K562 (cell line): ENCODE data around the gene CLPSL1. TPM values are rescaled to one million over a fixed set of nuclear protein-coding genes. Genes with fewer than 3 reads are reported as not detected.
A peak's percentile ranks its signal among the peaks of the same experiment; 100 is the strongest.

Experiments
- C11orf30 ChIP-seq: fragments of 450-650 bp; IDR thresholded peaks from 2 replicates; pipeline ENCODE4 v1.6.1; 2016; ENCODE audit warnings: low read depth, mild to moderate bottlenecking
- CBX2 ChIP-seq: fragments of 200-600 bp; sonication (generic); IDR thresholded peaks from one replicate; pipeline ENCODE4 v1.6.1; 2012; ENCODE audit warnings: mild to moderate bottlenecking, low read length, inconsistent platforms; ENCODE audit not compliant: insufficient read depth, poor library complexity, severe bottlenecking
- CUX1 ChIP-seq: fragments of 200-800 bp; sonication (Bioruptor generic); IDR thresholded peaks from 2 replicates; pipeline ENCODE4 v1.6.1; 2016; ENCODE audit warnings: missing genetic modification characterization, missing compliant biosample characterization
- E2F3 ChIP-seq: fragments of 250-450 bp; sonication (Bioruptor Pico); IDR thresholded peaks from 2 replicates; pipeline ENCODE4 v1.4.0; 2020; ENCODE audit warnings: mild to moderate bottlenecking
- FOXK2 ChIP-seq, 2 experiments: fragments of 450-650 bp; IDR thresholded peaks in 1 of 2; conservative IDR thresholded peaks in 1 of 2; 2 replicates each; pipeline ENCODE4 v1.6.1; 2016; ENCODE audit warnings: low read depth in 2 of 2, mild to moderate bottlenecking in 1 of 2
- GATA2 ChIP-seq: sonication (generic); formaldehyde crosslinking; IDR thresholded peaks from 2 replicates; pipeline ENCODE4 v1.4.0; 2020; ENCODE audit warnings: mild to moderate bottlenecking, missing genetic modification reagents
- GATAD2B ChIP-seq: fragments of 450-650 bp; IDR thresholded peaks from 2 replicates; pipeline ENCODE4 v1.6.1; 2017; ENCODE audit warnings: mild to moderate bottlenecking, borderline replicate concordance
- HMGN3 ChIP-seq: IDR thresholded peaks from 2 replicates; pipeline ENCODE4 v1.6.1; 2011; ENCODE audit warnings: borderline replicate concordance, low read depth, mild to moderate bottlenecking, mixed read lengths, low read length; ENCODE audit not compliant: insufficient read length; ENCODE audit errors: extremely low read depth
- MEF2D ChIP-seq: conservative IDR thresholded peaks from 2 replicates; pipeline ENCODE4 v1.6.1; 2016; ENCODE audit warnings: low read depth, missing genetic modification characterization, missing compliant biosample characterization
- MIER1 ChIP-seq: fragments of 450-650 bp; IDR thresholded peaks from 2 replicates; pipeline ENCODE4 v1.6.1; 2016; ENCODE audit warnings: antibody characterized with exemption, mild to moderate bottlenecking, low read depth
- MYBL2 ChIP-seq, 2 experiments: fragments of 450-650 bp in 1 of 2; sonication (generic) in 1 of 2; formaldehyde crosslinking in 1 of 2; IDR thresholded peaks; 2 replicates each; pipeline versions ENCODE4 v1.6.1 to v1.8.1; 2017 to 2022; ENCODE audit warnings: borderline replicate concordance in 1 of 2, inconsistent platforms in 1 of 2, low read depth in 1 of 2, mild to moderate bottlenecking in 1 of 2, missing genetic modification reagents in 1 of 2, moderate library complexity in 1 of 2
- NFE2L1 ChIP-seq: fragments of 450-650 bp; IDR thresholded peaks from 2 replicates; pipeline ENCODE4 v1.6.1; 2016; ENCODE audit warnings: missing genetic modification characterization, low read depth, mild to moderate bottlenecking, missing compliant biosample characterization, moderate library complexity, borderline replicate concordance
- SRSF7 ChIP-seq: fragments of 200-400 bp; formaldehyde crosslinking; optimal IDR thresholded peaks from 2 replicates; pipeline ENCODE3; 2017; ENCODE audit warnings: mild to moderate bottlenecking, low read depth, low read length
- ZKSCAN1 ChIP-seq: fragments of 150-350 bp; IDR thresholded peaks from 2 replicates; pipeline ENCODE4 v1.6.1; 2016; ENCODE audit warnings: low read depth, low read length
- ZNF165 ChIP-seq: fragments of 250-450 bp; sonication (Bioruptor Pico); IDR thresholded peaks from 2 replicates; pipeline ENCODE4 v1.4.0; 2020; ENCODE audit warnings: borderline replicate concordance
- ZNF174 ChIP-seq: fragments of 250-450 bp; sonication (Bioruptor Pico); IDR thresholded peaks from 2 replicates; pipeline ENCODE4 v1.4.0; 2020; ENCODE audit warnings: mild to moderate bottlenecking
- ZNF232 ChIP-seq: sonication (generic); formaldehyde crosslinking; IDR thresholded peaks from 2 replicates; pipeline ENCODE4 v1.8.0; 2022; ENCODE audit warnings: mild to moderate bottlenecking, missing genetic modification reagents
- ZNF644 ChIP-seq: fragments of 200-800 bp; sonication (Bioruptor generic); IDR thresholded peaks from 2 replicates; pipeline ENCODE4 v1.6.1; 2016; ENCODE audit warnings: low read depth, missing genetic modification characterization, missing compliant biosample characterization
- polyA plus RNA-seq, 8 experiments: library from polyadenylated mRNA; depleted of rRNA in 4 of 8; stranded (reverse) in 5 of 8; unstranded in 3 of 8; fragments of >200 nt; fragmentation: Nextera tagmentation in 2 of 8; fragmentation: Illumina TruSeq in 1 of 8; extraction: Ambion mirVana in 2 of 8; extraction: Trizol in 1 of 8; gene quantifications; 2 replicates each; pipeline versions ENCODE4 v1.2.1 to v1.2.3, GENCODE V29; 2011 to 2014; ENCODE audit warnings: inconsistent platforms in 1 of 8, missing spikeins in 1 of 8
- total RNA-seq, 7 experiments: library from RNA; depleted of rRNA in 6 of 7; stranded (reverse); fragments of >200 nt in 6 of 7; fragmentation: Illumina TruSeq in 2 of 7; extraction: Trizol in 2 of 7; gene quantifications; 2 replicates each; pipeline versions ENCODE4 v1.2.1 to v1.2.3, GENCODE V29; 2011 to 2021; ENCODE audit warnings: low replicate concordance in 1 of 7
- TF ChIP-seq, protein P1 (sequence below): fragments of 450-650 bp; conservative IDR thresholded peaks from 2 replicates; pipeline ENCODE4 v1.6.1; 2016; ENCODE audit warnings: missing genetic modification characterization, low read depth, mild to moderate bottlenecking, control low read depth, missing compliant biosample characterization

CLPSL1 gene
- total and polyA plus RNA-seq, 9 of the 15 experiments (the other 6 are each of a cell fraction or from before 2014, with no cell fraction given): not detected

DNA sequence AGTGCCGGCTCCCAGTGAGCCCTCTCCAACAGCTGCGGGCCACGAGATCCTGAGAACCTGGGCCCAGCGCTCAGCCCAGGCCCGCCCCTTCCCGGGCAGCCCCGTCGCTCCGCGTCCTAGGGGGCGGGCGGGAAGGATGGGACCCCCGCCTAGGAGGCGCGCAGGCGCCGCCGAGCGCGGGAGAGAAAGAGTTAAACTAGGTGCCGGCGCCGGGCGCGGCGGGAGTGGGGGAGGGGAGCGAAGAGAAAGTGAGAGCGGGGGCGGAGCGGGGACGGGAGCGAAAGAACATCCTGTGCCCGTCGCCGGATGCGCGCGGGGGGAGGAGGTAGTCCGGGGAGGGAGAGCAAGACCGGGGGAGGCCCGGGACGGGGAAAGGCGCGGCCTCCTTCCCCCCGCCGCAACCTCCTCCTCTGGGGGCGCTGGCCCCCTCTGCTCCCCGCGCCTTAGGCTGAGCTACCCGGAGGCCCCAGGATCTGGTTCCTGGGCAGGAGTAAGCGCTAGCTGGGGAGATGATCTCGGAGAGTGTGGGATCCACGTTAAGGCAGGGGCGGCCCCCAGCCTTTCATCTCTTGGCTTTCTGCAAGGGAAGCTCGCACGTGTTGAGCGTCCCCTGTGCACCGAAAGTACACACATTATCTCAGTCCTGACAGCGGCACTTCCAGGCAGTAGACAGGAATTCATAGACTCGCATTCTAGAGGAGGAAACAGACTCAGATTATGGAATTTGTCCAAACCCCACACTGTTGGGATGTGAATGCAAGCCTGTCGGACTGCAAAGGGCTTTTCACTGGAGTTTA lies 48.9 kb upstream of the CLPSL1 start (continued):
- TF ChIP-seq FOXK2 (conservative IDR thresholded peaks at IDR 0.05 in 1 of 2, IDR thresholded peaks at IDR 0.05 in 1 of 2; ENCODE audit: low read depth in 2 of 2) (peak; percentile 57 to 69; a peak in 2 of 4 replicates), ZNF644 (tag) (no peak), HMGN3 (peak; percentile 95), MEF2D (no peak), GATAD2B (0 out of 2 replicates have a peak, but pooled peaks have one; percentile 60), GATA2 (CRISPR knock-in tag) (no peak), NFE2L1 (no peak), E2F3 (CRISPR knock-in tag) (no peak; the same call in 1 of the 2 replicates), C11orf30 (no peak), MIER1 (no peak), ZNF165 (CRISPR knock-in tag) (no peak), ZNF232 (CRISPR knock-in tag) (no peak), CUX1 (CRISPR knock-in tag) (no peak), ZNF174 (CRISPR knock-in tag) (no peak), CBX2 (no peak), MYBL2 (IDR thresholded peaks at IDR 0.05; ENCODE audit: low read depth) (no peak), MYBL2 (CRISPR knock-in tag; IDR thresholded peaks at IDR 0.05; ENCODE audit: borderline replicate concordance) (no peak), ZKSCAN1 (0 out of 2 replicates have a peak, but pooled peaks have one; percentile 3), SRSF7 (no peak)
- TF ChIP-seq, protein P1, sequence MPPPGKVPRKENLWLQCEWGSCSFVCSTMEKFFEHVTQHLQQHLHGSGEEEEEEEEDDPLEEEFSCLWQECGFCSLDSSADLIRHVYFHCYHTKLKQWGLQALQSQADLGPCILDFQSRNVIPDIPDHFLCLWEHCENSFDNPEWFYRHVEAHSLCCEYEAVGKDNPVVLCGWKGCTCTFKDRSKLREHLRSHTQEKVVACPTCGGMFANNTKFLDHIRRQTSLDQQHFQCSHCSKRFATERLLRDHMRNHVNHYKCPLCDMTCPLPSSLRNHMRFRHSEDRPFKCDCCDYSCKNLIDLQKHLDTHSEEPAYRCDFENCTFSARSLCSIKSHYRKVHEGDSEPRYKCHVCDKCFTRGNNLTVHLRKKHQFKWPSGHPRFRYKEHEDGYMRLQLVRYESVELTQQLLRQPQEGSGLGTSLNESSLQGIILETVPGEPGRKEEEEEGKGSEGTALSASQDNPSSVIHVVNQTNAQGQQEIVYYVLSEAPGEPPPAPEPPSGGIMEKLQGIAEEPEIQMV: no peak
